Fibroblast of villous mesenchyme (primary cell): ENCODE results near the gene THBS4. TPM values are rescaled to one million over a fixed set of nuclear protein-coding genes. Genes with fewer than 3 reads are reported as not detected.
A peak's percentile ranks its signal among the peaks of the same experiment; 100 is the strongest.

Experiments used
- DNase-seq: peaks from one replicate; pipeline ENCODE4 v3.0.0-alpha.2; 2010; ENCODE audit warnings: low read depth
- H3K4me3 ChIP-seq: 2 replicates; pipeline ENCODE4 v1.5.1; 2011; ENCODE audit warnings: low read depth, mild to moderate bottlenecking, low read length
- CTCF ChIP-seq: IDR thresholded peaks from 2 replicates; pipeline ENCODE4 v1.5.1; 2012; ENCODE audit warnings: low read depth, mild to moderate bottlenecking, low read length; ENCODE audit not compliant: insufficient read depth
- total RNA-seq: library from RNA; depleted of rRNA; stranded (reverse); fragments of >200 nt; gene quantifications from 2 replicates; pipeline ENCODE4 v1.2.3, GENCODE V29; 2012

The THBS4 gene
- total RNA-seq, 1 donor: under 0.01 TPM

GRCh38 chr5:80122579-80122978 lies 87.4 kb downstream of the THBS4 start:
- no peak overlapping the region for H3K4me3 ChIP-seq
- no peak for DNase-seq
- no peak for TF ChIP-seq CTCF

- no peak for TF ChIP-seq CTCF
- H3K4me3 ChIP-seq: no peak overlapping the region
- DNase-seq: no peak
These were observed 89.2 kb downstream of the THBS4 start for GRCh38 chr5:80124121-80124918.

DNA sequence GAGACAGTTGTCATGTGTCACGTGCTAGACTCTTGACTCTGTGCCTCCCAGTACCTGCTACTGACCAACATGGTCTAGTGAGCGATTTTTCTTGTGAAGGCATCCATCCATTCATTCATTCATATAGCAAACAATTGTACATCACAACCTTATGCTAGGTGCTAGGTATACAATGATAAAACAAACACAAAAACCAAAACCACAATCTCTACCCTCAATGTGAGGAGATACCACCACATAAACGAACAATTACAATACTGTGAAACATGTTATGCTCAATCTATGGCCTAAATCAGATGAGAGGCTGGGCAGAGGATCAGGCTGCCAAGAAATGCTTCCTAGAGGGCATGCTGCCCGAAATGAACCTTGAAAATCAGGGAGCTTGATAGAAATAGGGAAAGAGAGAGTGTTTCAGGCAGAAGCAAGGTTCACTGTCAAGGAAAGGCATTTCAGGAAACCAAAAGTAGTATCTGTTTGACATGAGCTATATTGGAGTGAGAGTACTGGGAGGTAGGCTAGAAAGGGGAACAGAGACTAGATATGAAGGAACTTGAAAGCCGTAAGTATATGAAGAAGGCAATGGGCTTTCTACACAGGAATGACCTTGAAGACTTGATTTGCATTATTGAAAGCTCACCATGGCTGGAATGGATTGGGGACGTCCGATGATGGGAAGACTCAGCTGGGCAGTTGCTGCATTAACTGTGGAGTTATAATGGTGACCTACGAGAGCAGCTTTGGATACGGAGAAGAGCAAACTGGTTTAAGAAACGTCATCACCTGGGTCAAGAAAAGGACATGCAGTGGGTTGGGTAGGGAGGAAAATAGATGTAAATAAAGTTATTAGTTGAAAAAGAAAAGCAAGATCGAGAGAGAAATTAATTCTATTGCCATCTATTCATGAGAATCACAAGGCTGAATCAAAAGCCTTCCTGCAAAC lies 90.1 kb downstream of the THBS4 start:
- TF ChIP-seq CTCF: no peak
- no peak for DNase-seq
- no peak overlapping the region for H3K4me3 ChIP-seq

- TF ChIP-seq CTCF: peak; percentile 4
- DNase-seq: peak; percentile 49
- H3K4me3 ChIP-seq: no peak overlapping the region
These were observed 90.9 kb downstream of the THBS4 start for GRCh38 chr5:80125962-80126480.

GRCh38 chr5:80127116-80127552 lies 92.0 kb downstream of the THBS4 start:
- H3K4me3 ChIP-seq: no peak overlapping the region
- no peak for TF ChIP-seq CTCF
- DNase-seq: no peak

GRCh38 chr5:80128141-80128540 lies 93.0 kb downstream of the THBS4 start:
- peak; percentile 73 for DNase-seq
- TF ChIP-seq CTCF: no peak
- no peak overlapping the region for H3K4me3 ChIP-seq
